K562 treated with DMSO at 1 percent for 24 hours (cell line): ENCODE measurements around the gene PLLP. TPM values are rescaled to one million over a fixed set of nuclear protein-coding genes. Genes with fewer than 3 reads are reported as not detected.

Experiments used
- total RNA-seq: library from RNA; unstranded; fragments of 300-600 nt; gene quantifications from 2 replicates; pipeline ENCODE4 v1.2.3, GENCODE V29; 2022; ENCODE audit warnings: low read depth; ENCODE audit not compliant: insufficient read depth

The PLLP gene, protein sequence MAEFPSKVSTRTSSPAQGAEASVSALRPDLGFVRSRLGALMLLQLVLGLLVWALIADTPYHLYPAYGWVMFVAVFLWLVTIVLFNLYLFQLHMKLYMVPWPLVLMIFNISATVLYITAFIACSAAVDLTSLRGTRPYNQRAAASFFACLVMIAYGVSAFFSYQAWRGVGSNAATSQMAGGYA
- 1.4 and 1.7 TPM in 2 replicates for total RNA-seq

GRCh38 chr16:57284209-57284951, at the start of gene PLLP:
TSS of gene PLLP (minus strand) at chr16:57284672. CDS start at chr16:57284540, 132 bp downstream.

DNA sequence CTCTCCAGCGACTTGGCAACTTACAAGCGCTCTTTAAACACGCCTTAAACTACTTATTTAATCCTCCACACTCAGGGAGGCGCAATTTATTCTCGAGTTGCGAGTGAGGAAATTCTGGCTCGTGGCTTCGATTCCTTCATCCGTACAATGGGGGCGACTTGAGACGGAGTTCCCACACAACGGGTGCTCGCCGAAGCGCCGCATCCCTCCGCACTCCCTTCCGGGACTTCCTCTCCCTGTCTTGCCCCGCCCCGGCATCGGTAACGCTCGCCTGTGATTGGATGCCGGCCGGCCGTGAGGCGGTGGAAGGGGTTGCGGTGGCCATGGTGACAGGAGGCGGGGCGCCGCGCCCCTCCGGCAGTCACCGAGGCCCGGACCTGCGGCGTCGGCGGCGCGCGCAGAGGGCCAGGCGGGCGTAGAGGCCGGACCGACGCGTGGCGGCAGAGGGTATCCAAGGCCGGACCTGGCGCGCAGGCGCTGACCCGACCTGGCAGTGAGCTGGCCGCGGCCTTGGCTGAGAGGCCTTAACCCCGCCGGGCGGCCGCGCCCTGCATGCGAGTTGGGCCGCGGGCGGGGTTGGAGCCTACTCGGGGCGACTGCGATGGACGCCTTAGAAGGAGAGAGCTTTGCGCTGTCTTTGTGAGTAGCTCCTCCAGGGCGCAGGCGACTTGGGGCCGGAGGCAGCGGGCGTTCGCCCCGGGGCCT, 39.6 kb downstream of the PLLP start, which contains the start of gene ARL2BP:
ARL2BP (plus strand) TSS at position 493 of the 705 bp plus-strand sequence; CDS start at position 602, 109 bp downstream.

Other genes with a start within 250 kb of the PLLP start
- gene CPNE2, start 192.1 kb downstream of the PLLP start, total RNA-seq, result 31.0 and 38.5 TPM in 2 replicates
- gene PSME3IP1, start 98.6 kb downstream of the PLLP start, total RNA-seq, result 64.8 and 70.7 TPM in 2 replicates
- 12.7 and 13.2 TPM in 2 replicates for gene RSPRY1, start 98.3 kb downstream of the PLLP start, total RNA-seq
- gene ARL2BP, start 39.4 kb downstream of the PLLP start, total RNA-seq, result 39.0 and 40.9 TPM in 2 replicates
- not detected in 2 replicates for gene CCL22, start 74.1 kb upstream of the PLLP start, total RNA-seq
- gene CX3CL1, start 87.8 kb upstream of the PLLP start, total RNA-seq, result 0.12 TPM in 1 of 2 replicates, not detected in the other
- gene CCL17, start 120.1 kb upstream of the PLLP start, total RNA-seq, result not detected in 2 replicates
- gene CIAPIN1, start 162.7 kb upstream of the PLLP start, total RNA-seq, result 47.5 and 50.9 TPM in 2 replicates
- 60.0 and 62.5 TPM in 2 replicates for gene COQ9, start 162.8 kb upstream of the PLLP start, total RNA-seq
- gene POLR2C, start 178.0 kb upstream of the PLLP start, total RNA-seq, result 105 and 107 TPM in 2 replicates
- 12.2 and 15.0 TPM in 2 replicates for gene DOK4, start 201.8 kb upstream of the PLLP start, total RNA-seq